ENCODE data around the gene EVA1A. TPM values are rescaled to one million over a fixed set of nuclear protein-coding genes. Genes with fewer than 3 reads are reported as not detected.

EVA1A gene
- total RNA-seq, 4 donors from 2014 or later: not detected

GRCh38 chr2:75537658-75538057, 23.1 kb downstream of the EVA1A start:
- Histone ChIP-seq H3K4me1 (no peaks in the 10 kb centered on the region), H3K9me3 (no peaks in the 10 kb centered on the region), H3K4me3 (no peak overlapping the region), H3K36me3 (no peaks in the 10 kb centered on the region), H3K27me3 (no peaks in the 10 kb centered on the region), H3K27ac (no peak overlapping the region)
- intact Hi-C loops (cut with DNase I; ENCODE audit: low total_unique reads): no loop called here
- in situ Hi-C loops (cut with MboI; ENCODE audit: low pct_ligation_motif_present in 1 of 4, low pct_unique_long_range_greater_than_20kb in 1 of 4, low sequenced_read_pairs in 3 of 4): no loop called here
- DNase-seq: no peak
- TF ChIP-seq EP300 (IDR thresholded peaks at IDR 0.05; ENCODE audit: low read depth) (no peak), CTCF (IDR thresholded peaks at IDR 0.05) (no peak), POLR2AphosphoS5 (IDR thresholded peaks at IDR 0.05) (no peak), POLR2A (IDR thresholded peaks at IDR 0.05) (no peak)
- 89 to 100% methylated on average over 2 to 3 of the region's 3 CpGs for WGBS, 2 donors (ENCODE audit: low coverage in 1 of 2)

GRCh38 chr2:75533135-75533534, 27.6 kb downstream of the EVA1A start:
- in situ Hi-C loops (cut with MboI; ENCODE audit: low pct_ligation_motif_present in 1 of 4, low pct_unique_long_range_greater_than_20kb in 1 of 4, low sequenced_read_pairs in 3 of 4): no loop called here
- H3K4me1 ChIP-seq: no peaks in the 10 kb centered on the region
- DNase-seq: no peak
- no peak overlapping the region for H3K27ac ChIP-seq
- intact Hi-C loops (cut with DNase I; ENCODE audit: low total_unique reads): no loop called here
- H3K9me3 ChIP-seq: no peaks in the 10 kb centered on the region
- no peaks in the 10 kb centered on the region for H3K36me3 ChIP-seq
- 96 to 100% methylated on average over 3 of the region's 3 CpGs for WGBS, 2 donors (ENCODE audit: low coverage in 1 of 2)
- H3K27me3 ChIP-seq: no peaks in the 10 kb centered on the region
- no peak for TF ChIP-seq POLR2A (IDR thresholded peaks at IDR 0.05)
- TF ChIP-seq CTCF (IDR thresholded peaks at IDR 0.05): no peak
- no peak for TF ChIP-seq POLR2AphosphoS5 (IDR thresholded peaks at IDR 0.05)
- no peak for TF ChIP-seq EP300 (IDR thresholded peaks at IDR 0.05; ENCODE audit: low read depth)
- no peak overlapping the region for H3K4me3 ChIP-seq

DNA sequence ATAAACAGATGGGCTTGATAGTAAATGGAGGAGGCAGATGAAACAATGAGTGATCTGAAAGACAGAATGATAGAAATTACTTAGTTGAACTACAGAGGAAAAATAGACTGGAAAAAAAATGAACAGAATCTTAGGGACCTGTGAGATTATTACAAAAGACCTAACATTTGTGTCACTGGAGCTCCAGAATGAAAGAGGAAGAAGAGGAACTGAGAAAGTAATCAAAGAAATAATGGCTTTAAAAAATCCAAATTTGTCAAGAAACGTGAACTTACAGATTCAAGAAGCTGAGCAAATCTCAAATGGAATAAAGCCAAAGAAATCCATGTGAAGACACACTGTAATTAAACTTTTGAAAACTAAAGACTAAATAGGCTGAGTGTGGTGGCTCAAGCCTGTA, 28.3 kb downstream of the EVA1A start:
- H3K4me1 ChIP-seq: no peaks in the 10 kb centered on the region
- intact Hi-C loops (cut with DNase I; ENCODE audit: low total_unique reads) (no loop called here), in situ Hi-C loops (cut with MboI; ENCODE audit: low pct_ligation_motif_present in 1 of 4, low pct_unique_long_range_greater_than_20kb in 1 of 4, low sequenced_read_pairs in 3 of 4) (no loop called here)
- TF ChIP-seq POLR2AphosphoS5 (IDR thresholded peaks at IDR 0.05) (no peak), CTCF (IDR thresholded peaks at IDR 0.05) (no peak), EP300 (IDR thresholded peaks at IDR 0.05; ENCODE audit: low read depth) (no peak), POLR2A (IDR thresholded peaks at IDR 0.05) (no peak)
- DNase-seq: no peak
- no peak overlapping the region for H3K4me3 ChIP-seq
- H3K27ac ChIP-seq: no peak overlapping the region
- H3K27me3 ChIP-seq: no peaks in the 10 kb centered on the region
- no peaks in the 10 kb centered on the region for H3K9me3 ChIP-seq
- WGBS, 2 donors (ENCODE audit: low coverage in 1 of 2): 56 to 75% methylated on average over 1 of the region's 1 CpG
- H3K36me3 ChIP-seq: no peaks in the 10 kb centered on the region

DNA sequence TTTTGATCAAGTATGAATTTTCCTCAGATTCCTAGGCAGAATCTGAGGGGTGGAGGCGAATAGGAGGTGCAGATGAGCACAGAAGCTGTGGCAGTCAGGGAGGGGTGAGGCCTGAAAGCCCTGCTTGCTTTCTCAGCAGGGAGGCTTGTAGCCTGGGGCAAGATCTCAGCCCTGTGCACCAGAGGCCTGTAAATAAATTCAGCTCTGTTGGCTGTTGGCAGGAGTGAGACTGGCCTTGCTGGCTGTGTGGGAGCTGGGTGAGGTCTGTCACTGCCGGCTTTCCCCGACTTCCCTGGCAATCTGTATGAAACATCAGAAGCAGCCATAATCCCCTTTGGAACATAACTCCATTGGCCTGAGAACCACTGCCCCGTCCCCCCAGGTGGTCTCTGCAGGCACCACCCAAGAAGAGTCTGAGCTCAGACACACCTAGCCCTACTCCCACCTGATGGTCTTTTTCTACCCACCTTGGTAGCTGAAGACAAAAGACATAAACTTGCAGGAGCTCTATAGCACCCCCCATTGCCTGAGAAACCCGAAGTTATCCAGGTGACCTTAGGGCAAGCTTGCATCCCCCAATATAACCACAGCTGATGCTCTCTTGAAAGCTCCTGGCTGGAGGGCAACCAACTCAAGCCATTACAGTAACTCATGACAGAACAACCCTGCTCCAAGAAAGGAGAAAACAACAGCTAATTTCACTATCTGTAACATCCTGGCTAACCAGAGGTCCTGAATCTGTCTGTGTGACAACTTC, 32.3 kb downstream of the EVA1A start:
- H3K27me3 ChIP-seq: no peaks in the 10 kb centered on the region
- intact Hi-C loops (cut with DNase I; ENCODE audit: low total_unique reads): no loop called here
- H3K36me3 ChIP-seq: no peaks in the 10 kb centered on the region
- 78% methylated on average over 5 of the region's 5 CpGs; no CpG with 5 or more reads in 1 of the 2 donors for WGBS, 2 donors (ENCODE audit: low coverage in 1 of 2)
- H3K27ac ChIP-seq: no peak overlapping the region
- in situ Hi-C loops (cut with MboI; ENCODE audit: low pct_ligation_motif_present in 1 of 4, low pct_unique_long_range_greater_than_20kb in 1 of 4, low sequenced_read_pairs in 3 of 4): no loop called here
- H3K4me1 ChIP-seq: no peaks in the 10 kb centered on the region
- no peak for DNase-seq
- no peak overlapping the region for H3K4me3 ChIP-seq
- no peaks in the 10 kb centered on the region for H3K9me3 ChIP-seq
- TF ChIP-seq POLR2A (IDR thresholded peaks at IDR 0.05): no peak
- no peak for TF ChIP-seq CTCF (IDR thresholded peaks at IDR 0.05)
- TF ChIP-seq EP300 (IDR thresholded peaks at IDR 0.05; ENCODE audit: low read depth): no peak
- TF ChIP-seq POLR2AphosphoS5 (IDR thresholded peaks at IDR 0.05): no peak

Measured in transverse colon (tissue), 4 donors.